H1 (cell line): ENCODE data around the gene CCNG2. TPM values are rescaled to one million over a fixed set of nuclear protein-coding genes. Genes with fewer than 3 reads are reported as not detected.

Source experiments
- CTCF ChIA-PET: fragments of 300-600 bp; sonication (Branson Sonifier 250); formaldehyde crosslinking; loops from one replicate; lab custom pipeline; 2021; ENCODE audit not compliant: partially characterized antibody; lab: Charles Lee
- POLR2A ChIA-PET: fragments of 300-600 bp; sonication (Branson Sonifier 250); formaldehyde crosslinking; loops from one replicate; lab custom pipeline; 2021; ENCODE audit warnings: inconsistent platforms; ENCODE audit not compliant: partially characterized antibody; lab: Charles Lee
- DNase-seq, 2 experiments: peaks; one replicate each; pipeline versions ENCODE4 v3.0.0 to v3.0.0-alpha.2; 2010 to 2022; ENCODE audit warnings: low spot score in 2 of 2, low read depth in 1 of 2, mixed read lengths in 1 of 2
- FAIRE-seq: peaks from 2 replicates; lab custom pipeline; 2011; peaks lifted over from hg19 to GRCh38; lab: Jason Lieb, UNC
- H2AFZ ChIP-seq: 2 replicates; pipeline ENCODE4 v1.8.1; 2012; ENCODE audit warnings: low read length, inconsistent platforms
- H2AK5ac ChIP-seq: 2 replicates; pipeline ENCODE4 v1.6.1; 2013; ENCODE audit warnings: low read depth, low read length
- H2BK120ac ChIP-seq: replicated peaks from 2 replicates; pipeline ENCODE3; 2013; ENCODE audit warnings: low read depth, low read length, inconsistent platforms
- H2BK12ac ChIP-seq: 2 replicates; pipeline ENCODE4 v1.6.1; 2013; ENCODE audit warnings: low read depth, low read length
- H2BK15ac ChIP-seq: 2 replicates; pipeline ENCODE4 v1.6.1; 2013; ENCODE audit warnings: low read length
- H2BK20ac ChIP-seq: 2 replicates; pipeline ENCODE4 v1.6.1; 2013; ENCODE audit warnings: low read length
- H2BK5ac ChIP-seq: 2 replicates; pipeline ENCODE4 v1.6.1; 2013; ENCODE audit warnings: low read depth, low read length
- H3K14ac ChIP-seq: 2 replicates; pipeline ENCODE4 v1.6.1; 2013; ENCODE audit warnings: inconsistent platforms; ENCODE audit not compliant: insufficient read length
- H3K18ac ChIP-seq: 2 replicates; pipeline ENCODE4 v1.6.1; 2013; ENCODE audit warnings: low read length; ENCODE audit errors: extremely low read depth
- H3K23ac ChIP-seq: 2 replicates; pipeline ENCODE4 v1.6.1; 2013; ENCODE audit warnings: inconsistent platforms; ENCODE audit not compliant: insufficient read length
- H3K23me2 ChIP-seq: 2 replicates; pipeline ENCODE4 v1.6.1; 2013; ENCODE audit warnings: low read depth, low read length
- H3K27ac ChIP-seq: 2 replicates; pipeline ENCODE4 v1.6.1; 2011; ENCODE audit warnings: low read depth, low read length, inconsistent platforms
- H3K27me3 ChIP-seq, 4 experiments: replicated peaks in 1 of 4; 1 replicate in 1 of 4; 2 replicates in 3 of 4; pipeline versions ENCODE4 v1.6.1 to v1.8.1; 2011 to 2013; ENCODE audit warnings: low read length in 3 of 4, mild to moderate bottlenecking in 3 of 4, inconsistent platforms in 2 of 4, mixed read lengths in 2 of 4, moderate library complexity in 1 of 4; ENCODE audit not compliant: control insufficient read depth in 3 of 4, insufficient read depth in 3 of 4; ENCODE audit errors: extremely low read depth in 1 of 4
- H3K36me3 ChIP-seq, 4 experiments: 2 replicates each; pipeline versions ENCODE4 v1.6.1 to v1.8.1; 2011 to 2013; ENCODE audit warnings: mild to moderate bottlenecking in 4 of 4, low read length in 3 of 4, moderate library complexity in 2 of 4, control low read depth in 1 of 4, inconsistent platforms in 1 of 4; ENCODE audit not compliant: insufficient read depth in 4 of 4, control insufficient read depth in 2 of 4
- H3K4ac ChIP-seq: replicated peaks from 2 replicates; pipeline ENCODE3; 2013; ENCODE audit warnings: low read length, low read depth, mixed read lengths, inconsistent platforms; ENCODE audit not compliant: insufficient read length
- H3K4me1 ChIP-seq, 4 experiments: replicated peaks in 1 of 4; 1 replicate in 1 of 4; 2 replicates in 3 of 4; pipeline versions ENCODE4 v1.6.1 to v1.8.1; 2011 to 2013; ENCODE audit warnings: low read length in 3 of 4, inconsistent platforms in 2 of 4, mixed read lengths in 1 of 4; ENCODE audit not compliant: insufficient read depth in 4 of 4, control insufficient read depth in 3 of 4
- H3K4me2 ChIP-seq, 2 experiments: 2 replicates each; pipeline versions ENCODE4 v1.6.1 to v1.8.1; 2011 to 2013; ENCODE audit warnings: low read depth in 2 of 2, low read length in 2 of 2, control low read depth in 1 of 2, inconsistent platforms in 1 of 2, mild to moderate bottlenecking in 1 of 2; ENCODE audit not compliant: insufficient read depth in 1 of 2
- H3K4me3 ChIP-seq, 4 experiments: fragments of 200-600, 300-600 bp in 1 of 4; sonication (generic), shearing (Covaris generic), sonication (Bioruptor Twin) in 1 of 4; 2 replicates each; pipeline versions ENCODE4 v1.5.1 to v1.8.1; 2011 to 2016; ENCODE audit warnings: low read length in 4 of 4, low read depth in 3 of 4, control low read depth in 2 of 4, inconsistent platforms in 2 of 4, mild to moderate bottlenecking in 2 of 4, mixed read lengths in 1 of 4, moderate library complexity in 1 of 4; ENCODE audit not compliant: insufficient read depth in 2 of 4; ENCODE audit errors: extremely low read depth in 1 of 4
- H3K56ac ChIP-seq: replicated peaks from 2 replicates; pipeline ENCODE3; 2013; ENCODE audit warnings: low read depth, mild to moderate bottlenecking, mixed read lengths, low read length, inconsistent platforms; ENCODE audit not compliant: insufficient read length
- H3K79me1 ChIP-seq: 2 replicates; pipeline ENCODE4 v1.6.1; 2013; ENCODE audit warnings: low read depth, low read length, control low read depth
- H3K79me2 ChIP-seq, 2 experiments: 2 replicates each; pipeline versions ENCODE4 v1.6.1 to v1.8.1; 2012 to 2013; ENCODE audit warnings: low read length in 2 of 2, mild to moderate bottlenecking in 2 of 2, inconsistent platforms in 1 of 2; ENCODE audit not compliant: insufficient read depth in 2 of 2, control insufficient read depth in 1 of 2
- H3K9ac ChIP-seq, 4 experiments: replicated peaks in 1 of 4; 1 replicate in 1 of 4; 2 replicates in 3 of 4; pipeline versions ENCODE4 v1.6.1 to v1.8.1; 2011 to 2013; ENCODE audit warnings: low read depth in 3 of 4, low read length in 3 of 4, control low read depth in 2 of 4, mild to moderate bottlenecking in 2 of 4, moderate library complexity in 2 of 4, inconsistent platforms in 1 of 4; ENCODE audit errors: extremely low read depth in 1 of 4
- H3K9me3 ChIP-seq, 2 experiments: 2 replicates each; pipeline versions ENCODE4 v1.6.1 to v1.8.1; 2012 to 2013; ENCODE audit warnings: mild to moderate bottlenecking in 2 of 2, moderate library complexity in 2 of 2, control low read depth in 1 of 2, inconsistent platforms in 1 of 2, low read depth in 1 of 2, low read length in 1 of 2, mixed read lengths in 1 of 2; ENCODE audit not compliant: insufficient read depth in 2 of 2
- H4K20me1 ChIP-seq, 2 experiments: replicated peaks in 1 of 2; 2 replicates each; pipeline versions ENCODE3 to v1.8.1; 2011 to 2013; ENCODE audit warnings: inconsistent platforms in 2 of 2, low read length in 2 of 2, mild to moderate bottlenecking in 1 of 2; ENCODE audit not compliant: insufficient read depth in 2 of 2, control insufficient read depth in 1 of 2
- H4K5ac ChIP-seq: 2 replicates; pipeline ENCODE4 v1.6.1; 2013; ENCODE audit warnings: low read length, low read depth, mixed read lengths, inconsistent platforms; ENCODE audit not compliant: insufficient read length
- H4K8ac ChIP-seq: 2 replicates; pipeline ENCODE4 v1.8.0; 2013; ENCODE audit warnings: mild to moderate bottlenecking, moderate library complexity, low read length, inconsistent platforms; ENCODE audit not compliant: insufficient read depth; ENCODE audit errors: extremely low read depth
- H4K91ac ChIP-seq: replicated peaks from 2 replicates; pipeline ENCODE3; 2013; ENCODE audit warnings: low read length, mixed read lengths, inconsistent platforms; ENCODE audit not compliant: insufficient read length
- BACH1 ChIP-seq: IDR thresholded peaks from 2 replicates; pipeline ENCODE4 v1.6.1; 2012; ENCODE audit warnings: low read length, improper control_type of control experiment
- BCL11A ChIP-seq, 2 experiments: IDR thresholded peaks; one replicate each; pipeline ENCODE4 v1.6.1; 2011; ENCODE audit warnings: low read depth in 2 of 2, low read length in 2 of 2, mild to moderate bottlenecking in 2 of 2
- CREB1 ChIP-seq: IDR thresholded peaks from 2 replicates; pipeline ENCODE4 v1.6.1; 2012; ENCODE audit warnings: inconsistent platforms
- E2F6 ChIP-seq: IDR thresholded peaks from 2 replicates; pipeline ENCODE4 v1.6.1; 2012; ENCODE audit warnings: inconsistent platforms
- HDAC6 ChIP-seq: IDR thresholded peaks from one replicate; pipeline ENCODE4 v1.7.1; 2012; ENCODE audit warnings: low read depth, mild to moderate bottlenecking, inconsistent platforms, low read length, moderate library complexity
- KDM1A ChIP-seq: fragments of 200-600, 300-600 bp; sonication (generic); IDR thresholded peaks from 2 replicates; pipeline ENCODE4 v1.7.1; 2016; ENCODE audit warnings: mild to moderate bottlenecking, low read length, borderline replicate concordance
- RAD21 ChIP-seq, 2 experiments: IDR thresholded peaks in 1 of 2; conservative IDR thresholded peaks in 1 of 2; 2 replicates each; pipeline ENCODE4 v1.6.1; 2011; ENCODE audit warnings: low read depth in 2 of 2, low read length in 2 of 2, improper control_type of control experiment in 1 of 2, inconsistent platforms in 1 of 2, mild to moderate bottlenecking in 1 of 2, moderate library complexity in 1 of 2
- RBBP5 ChIP-seq: IDR thresholded peaks from 2 replicates; pipeline ENCODE4 v1.7.1; 2012; ENCODE audit warnings: low read depth, mild to moderate bottlenecking, inconsistent platforms, low read length, moderate library complexity, borderline replicate concordance
- RNF2 ChIP-seq: fragments of 200-900, 300-1000 bp; sonication (generic); IDR thresholded peaks from 2 replicates; pipeline ENCODE4 v1.7.1; 2016; ENCODE audit warnings: borderline replicate concordance, low read depth, mild to moderate bottlenecking, antibody characterized with exemption, low read length; ENCODE audit not compliant: poor library complexity, severe bottlenecking; ENCODE audit errors: missing control alignments
- RXRA ChIP-seq: IDR thresholded peaks from 2 replicates; pipeline ENCODE4 v1.6.1; 2011; ENCODE audit warnings: low read depth, mild to moderate bottlenecking, low read length, moderate library complexity; ENCODE audit not compliant: insufficient read depth
- USF2 ChIP-seq: IDR thresholded peaks from 2 replicates; pipeline ENCODE4 v1.6.1; 2011; ENCODE audit warnings: low read length, improper control_type of control experiment
- YY1 ChIP-seq: IDR thresholded peaks from 2 replicates; pipeline ENCODE4 v1.6.1; 2011; ENCODE audit warnings: low read depth, mild to moderate bottlenecking, low read length
- WGBS, 2 experiments: shearing (Covaris generic) in 1 of 2; methylation state at CpG; one replicate each; pipeline versions ENCODE4 v1.1.6 to v1.1.7; 2013 to 2015; ENCODE audit warnings: low lambda C conversion rate in 2 of 2, mixed read lengths in 2 of 2, inconsistent platforms in 1 of 2, low coverage in 1 of 2, missing lambda C conversion rate in 1 of 2; ENCODE audit not compliant: insufficient replicate concordance in 2 of 2, insufficient coverage in 1 of 2, insufficient read length in 1 of 2; ENCODE audit errors: extremely low coverage in 1 of 2, missing lambda C conversion rate in 1 of 2; 5-methylcytosine and 5-hydroxymethylcytosine counted together
- polyA plus RNA-seq, 7 experiments: library from polyadenylated mRNA; depleted of rRNA in 3 of 7; stranded (reverse) in 5 of 7; unstranded in 2 of 7; fragments of >200 nt in 5 of 7; fragments of 200-250 nt in 2 of 7; gene quantifications; 1 replicate in 5 of 7; 2 replicates in 1 of 7; 4 replicates in 1 of 7; pipeline versions ENCODE4 v1.2.1 to v1.2.3, GENCODE V29; 2011 to 2013; ENCODE audit warnings: missing spikeins in 2 of 7, mixed read lengths in 2 of 7
- total RNA-seq: library from RNA; stranded (reverse); fragmentation: NEBNext Ultra II Directional; extraction: Animal tissue kit (Norgen Biotek cat#: 25700); gene quantifications from 2 replicates; pipeline ENCODE4 v1.2.1, GENCODE V29; 2021

CCNG2 gene
- total and polyA plus RNA-seq, 2 of the 8 experiments (the other 6 are each of a cell fraction or from before 2014, with no cell fraction given), result 3.5 to 13.9 TPM

- no peak overlapping the region for H3K23ac ChIP-seq
- no peaks in the 10 kb centered on the region for H4K20me1 ChIP-seq
- POLR2A ChIA-PET, result no interaction called here
- H2AFZ ChIP-seq, result no peak overlapping the region
- 92% methylated on average over 1 of the region's 1 CpG; no CpG with 5 or more reads in 1 of the 2 experiments for WGBS, 2 experiments
- no peak overlapping the region for H2AK5ac ChIP-seq
- H3K27me3 ChIP-seq, result no peaks in the 10 kb centered on the region
- H4K8ac ChIP-seq, result no peak overlapping the region
- no peaks in the 10 kb centered on the region for H3K79me1 ChIP-seq
- no peaks in the 10 kb centered on the region for H3K9me3 ChIP-seq
- H3K56ac ChIP-seq, result no peak overlapping the region
- H3K14ac ChIP-seq, result no peak overlapping the region
- no peak for FAIRE-seq
- no peak overlapping the region for H2BK5ac ChIP-seq
- H3K4me3 ChIP-seq, result no peak overlapping the region
- H2BK20ac ChIP-seq, result no peak overlapping the region
- H3K79me2 ChIP-seq, result no peaks in the 10 kb centered on the region
- H3K4me1 ChIP-seq, result peaks cover 0 to 2% (median 0%) of the 10 kb centered on the region in 4 experiments; a peak in 2 of 7 replicates
- H2BK15ac ChIP-seq, result no peak overlapping the region
- H2BK12ac ChIP-seq, result no peak overlapping the region
- CTCF ChIA-PET, result interaction anchor here (0.6 kb wide), 3 partner anchors 377 to 1174 kb away, joined by 3 to 5 read pairs (median 3); no protein-coding TSS in a partner anchor
- H3K23me2 ChIP-seq, result no peaks in the 10 kb centered on the region
- no peak overlapping the region for H3K4ac ChIP-seq
- no peaks in the 10 kb centered on the region for H3K36me3 ChIP-seq
- H3K9ac ChIP-seq, result no peak overlapping the region
- no peak overlapping the region for H3K27ac ChIP-seq
- no peak overlapping the region for H2BK120ac ChIP-seq
- no peak overlapping the region for H4K5ac ChIP-seq
- no peak overlapping the region for H3K4me2 ChIP-seq
- H3K18ac ChIP-seq, result no peak overlapping the region
- no peak overlapping the region for H4K91ac ChIP-seq
- no peak for DNase-seq
- TF ChIP-seq RAD21 (IDR thresholded peaks at IDR 0.05 in 1 of 2, conservative IDR thresholded peaks at IDR 0.05 in 1 of 2; ENCODE audit: low read depth in 2 of 2, low read length in 2 of 2) (no peak), HDAC6 (no peak), RXRA (no peak), RNF2 (no peak), YY1 (no peak), RBBP5 (no peak), BCL11A (IDR thresholded peaks at IDR 0.05; ENCODE audit: low read depth in 2 of 2, low read length in 2 of 2) (no peak), USF2 (no peak), E2F6 (no peak), BACH1 (no peak), CREB1 (no peak), KDM1A (no peak)
These were observed 7.2 kb upstream of the CCNG2 start for GRCh38 chr4:77149789-77150188.
